GM19035 (cell line): Measurements from ENCODE around the gene SAE1.
"Not testable (repeated sequence)": the region's sequence is repeated elsewhere in the genome, so short reads cannot be mapped to it uniquely, and the experiment has no call there.

Source experiments
- ATAC-seq: cut with Tn5 transposase; IDR thresholded peaks from one replicate; pipeline ENCODE4 v1.9.1; 2021; ENCODE audit not compliant: unreplicated experiment

The SAE1 gene

GRCh38 chr19:47125669-47125938 lies 5.0 kb upstream of the SAE1 start:
- no peak for ATAC-seq

GRCh38 chr19:47129579-47129978 lies 1.1 kb upstream of the SAE1 start:
- no peak for ATAC-seq

- no peak for ATAC-seq
Observed at GRCh38 chr19:47130120-47130588, 481 bp upstream of the SAE1 start.

DNA sequence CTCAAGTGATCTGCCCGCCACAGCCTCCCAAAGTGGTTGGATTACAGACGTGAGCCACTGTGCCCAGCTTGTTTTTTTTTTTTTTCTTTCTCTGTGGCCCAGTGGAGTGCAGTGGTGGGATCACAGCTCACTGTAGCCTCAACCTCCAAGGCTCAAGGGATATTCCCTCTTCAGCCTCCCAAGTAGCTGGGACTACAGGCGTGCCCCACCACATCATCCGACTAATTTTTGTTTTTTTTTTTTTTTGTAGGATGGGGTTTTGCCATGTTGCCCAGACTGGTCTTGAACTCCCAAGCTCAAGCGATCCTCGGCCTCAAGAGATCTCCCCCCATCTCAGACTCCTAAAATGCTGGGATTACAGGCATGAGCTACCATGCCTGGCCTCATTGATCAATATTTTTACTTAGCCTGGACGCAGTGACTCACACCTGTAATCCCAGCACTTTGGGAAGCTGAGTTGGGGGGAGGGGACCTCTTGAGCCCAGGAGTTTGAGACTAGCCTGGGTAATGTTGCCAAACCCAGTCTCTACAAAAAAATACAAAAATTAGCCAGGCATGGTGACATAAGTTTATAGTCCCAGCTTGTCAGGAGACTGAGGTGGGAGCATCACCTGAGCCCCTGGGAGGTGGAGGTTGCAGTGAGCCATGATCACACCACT lies 1.7 kb downstream of the SAE1 start:
- no peak for ATAC-seq

DNA sequence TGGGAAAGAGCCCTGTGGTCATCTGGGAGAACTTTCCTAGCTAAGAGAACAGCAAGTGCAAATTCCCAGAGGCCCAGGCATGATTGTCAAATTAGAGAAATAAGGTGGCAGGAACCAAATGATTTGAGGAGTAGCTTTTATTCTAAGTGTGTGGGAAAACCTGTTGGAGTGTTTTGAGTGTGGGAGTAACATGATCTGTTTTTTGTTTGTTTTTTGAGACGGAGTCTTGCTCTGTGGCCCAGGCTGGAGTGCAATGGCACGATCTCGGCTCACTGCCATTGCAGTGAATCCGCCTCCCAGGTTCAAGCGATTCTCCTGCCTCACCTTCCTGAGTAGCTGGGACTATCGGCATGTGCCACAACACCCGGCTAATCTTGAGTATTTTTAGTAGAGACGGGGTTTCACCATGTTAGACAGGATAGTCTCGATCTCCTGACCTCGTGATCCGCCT lies 2.4 kb downstream of the SAE1 start:
- no peak for ATAC-seq

DNA sequence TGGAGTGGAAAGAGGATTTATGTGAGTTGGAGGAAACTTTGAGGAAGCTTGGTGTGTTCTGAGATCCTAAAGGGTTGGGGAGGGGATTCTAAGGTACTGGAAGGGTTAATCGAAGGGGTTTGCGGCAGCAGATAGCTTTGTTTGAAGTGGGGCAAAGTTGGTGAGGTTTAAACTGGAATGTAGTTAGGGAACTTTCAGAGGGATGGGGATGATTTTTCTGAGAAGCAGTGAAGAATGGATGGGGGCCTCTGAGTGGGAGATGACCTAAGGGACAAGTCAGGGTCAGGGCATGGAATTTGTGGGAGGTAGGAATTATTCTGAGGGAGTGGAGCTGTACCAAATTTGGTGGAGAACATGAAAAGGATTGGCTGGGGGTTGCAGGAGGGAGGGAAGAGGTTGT lies 3.9 kb downstream of the SAE1 start:
- ATAC-seq: no peak

DNA sequence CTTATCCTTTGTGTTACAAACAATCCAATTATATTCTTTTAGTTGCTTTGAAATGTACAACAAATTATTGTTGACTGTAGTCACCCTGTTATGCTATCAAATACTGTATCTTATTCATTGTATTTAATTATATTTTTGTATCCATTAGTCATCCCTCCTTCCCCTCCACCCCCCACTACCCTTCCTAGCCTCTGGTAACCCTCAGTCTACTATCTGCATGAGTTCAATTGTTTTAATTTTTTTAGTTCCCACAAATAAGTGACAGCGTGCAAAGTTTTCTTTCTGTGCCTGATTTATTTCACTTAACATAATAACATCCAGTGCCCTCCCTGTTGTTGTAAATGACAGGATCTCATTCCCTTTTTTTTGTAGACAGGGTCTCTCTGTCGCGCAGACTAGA lies 4.5 kb downstream of the SAE1 start:
- no peak for ATAC-seq

- not testable (repeated sequence) for ATAC-seq
Observed at GRCh38 chr19:47141252-47141651, 10.6 kb downstream of the SAE1 start.

GRCh38 chr19:47141695-47142094 lies 11.1 kb downstream of the SAE1 start:
- ATAC-seq: no peak

- ATAC-seq: no peak
Observed at GRCh38 chr19:47142779-47143178, 12.1 kb downstream of the SAE1 start.

DNA sequence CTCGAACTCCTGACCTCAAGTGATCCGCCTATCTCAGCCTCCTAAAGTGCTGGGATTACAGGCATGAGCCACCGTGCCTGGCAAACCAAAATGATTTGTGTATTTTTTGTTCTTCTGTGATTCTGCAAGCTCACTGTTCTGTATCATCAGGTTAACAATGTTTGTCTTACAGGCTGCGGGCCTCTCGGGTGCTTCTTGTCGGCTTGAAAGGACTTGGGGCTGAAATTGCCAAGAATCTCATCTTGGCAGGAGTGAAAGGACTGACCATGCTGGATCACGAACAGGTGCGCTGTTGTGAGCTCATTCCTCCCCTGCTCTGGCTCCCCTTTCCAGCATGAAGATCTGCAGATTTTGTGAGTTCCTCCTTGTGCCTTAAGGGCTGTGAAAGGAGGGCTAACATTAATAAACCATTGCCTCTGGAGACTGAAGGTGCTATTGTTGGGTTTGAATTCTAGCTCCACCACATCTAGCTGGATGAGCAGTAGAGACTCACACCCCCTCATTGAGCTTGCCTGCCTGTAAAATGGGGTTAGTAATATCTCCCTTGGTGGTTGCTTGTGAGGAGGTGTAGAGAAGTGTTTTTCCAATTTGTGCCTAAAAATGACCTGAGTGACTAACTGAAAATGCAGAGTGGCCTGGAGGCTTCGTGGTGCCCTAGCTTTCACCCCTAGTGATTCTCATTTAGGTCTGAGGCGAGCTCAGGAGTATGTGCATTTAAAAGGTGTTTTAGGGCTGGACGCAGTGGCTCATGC lies 12.9 kb downstream of the SAE1 start:
- no peak for ATAC-seq

- no peak for ATAC-seq
Observed at GRCh38 chr19:47144630-47145029, 14.0 kb downstream of the SAE1 start.

DNA sequence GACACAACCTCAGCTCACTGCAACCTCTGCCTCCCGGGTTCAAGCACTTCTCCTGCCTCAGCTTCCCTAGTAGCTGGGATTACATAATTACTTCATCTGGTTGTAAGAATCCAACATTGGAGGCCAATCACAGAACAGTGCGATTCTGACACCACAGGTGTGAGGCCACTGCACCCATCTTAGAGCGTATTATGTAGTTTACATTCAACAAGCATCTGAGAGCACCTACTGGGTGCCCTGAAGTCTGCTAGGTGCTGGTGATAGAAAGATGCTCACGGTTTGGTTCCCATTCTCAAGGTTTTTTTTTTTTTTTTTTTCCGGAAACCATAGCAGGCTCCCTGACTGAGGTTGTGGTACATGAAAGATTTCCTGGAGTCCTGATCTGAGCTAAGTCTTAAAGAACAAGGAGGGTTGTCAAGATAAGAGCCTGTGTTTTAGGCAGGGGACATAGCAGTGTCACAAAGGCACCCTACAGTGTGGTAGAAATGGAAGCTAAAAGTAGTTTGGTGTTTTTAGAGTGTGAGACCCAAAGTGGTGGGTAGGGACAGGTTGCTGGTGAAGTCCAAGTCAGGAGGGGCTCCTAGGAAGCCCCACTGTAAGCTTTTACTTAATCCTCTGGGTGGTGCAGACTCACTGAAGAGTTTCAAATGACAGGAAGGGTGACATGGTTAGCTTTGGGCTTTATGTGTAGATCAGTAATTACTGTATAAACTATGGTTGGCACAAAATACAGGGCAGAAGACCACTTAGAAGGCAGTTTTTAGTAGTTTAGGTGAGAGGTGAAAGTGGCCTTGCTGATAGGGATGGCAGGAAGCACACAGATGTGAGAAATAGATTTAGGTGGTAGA lies 15.2 kb downstream of the SAE1 start:
- no peak for ATAC-seq

DNA sequence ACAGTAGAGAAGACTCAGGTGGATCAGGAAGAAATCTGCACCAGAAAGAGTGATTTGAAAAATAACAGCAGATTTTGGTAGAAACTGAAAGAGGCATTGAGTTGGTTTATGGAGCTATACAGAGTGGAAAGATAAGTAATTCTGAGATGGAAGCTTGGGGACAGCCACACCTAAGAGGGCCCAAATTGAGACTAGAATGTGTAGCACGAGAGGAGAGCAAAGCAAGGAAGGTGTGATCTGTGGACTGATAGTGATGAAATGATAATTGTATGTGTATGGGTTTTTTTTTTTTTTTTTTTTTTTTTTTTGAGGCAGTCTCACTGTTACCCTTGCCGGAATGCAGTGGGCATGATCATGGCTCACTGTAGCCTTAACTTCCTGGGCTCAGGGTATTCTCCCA lies 16.3 kb downstream of the SAE1 start:
- ATAC-seq: no peak

DNA sequence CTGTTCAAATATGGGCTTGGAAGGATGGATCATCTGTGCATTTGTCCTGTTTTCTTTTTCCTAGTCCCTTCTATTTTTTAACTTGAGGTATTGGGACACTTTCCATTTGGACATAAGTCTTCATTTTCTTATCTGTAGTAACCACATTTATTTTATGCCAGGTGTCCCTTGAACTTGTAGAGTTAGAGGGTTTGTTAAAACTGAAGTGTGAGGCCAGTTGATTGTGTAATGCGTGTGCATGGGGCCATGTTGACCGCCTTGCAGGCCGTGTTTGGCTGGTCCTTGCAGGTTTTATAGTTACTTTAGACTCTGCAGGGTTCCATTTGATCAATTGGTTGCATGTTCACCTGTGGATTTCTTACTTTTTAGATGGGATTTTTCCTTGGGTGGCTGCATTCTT lies 21.0 kb downstream of the SAE1 start:
- no peak for ATAC-seq

DNA sequence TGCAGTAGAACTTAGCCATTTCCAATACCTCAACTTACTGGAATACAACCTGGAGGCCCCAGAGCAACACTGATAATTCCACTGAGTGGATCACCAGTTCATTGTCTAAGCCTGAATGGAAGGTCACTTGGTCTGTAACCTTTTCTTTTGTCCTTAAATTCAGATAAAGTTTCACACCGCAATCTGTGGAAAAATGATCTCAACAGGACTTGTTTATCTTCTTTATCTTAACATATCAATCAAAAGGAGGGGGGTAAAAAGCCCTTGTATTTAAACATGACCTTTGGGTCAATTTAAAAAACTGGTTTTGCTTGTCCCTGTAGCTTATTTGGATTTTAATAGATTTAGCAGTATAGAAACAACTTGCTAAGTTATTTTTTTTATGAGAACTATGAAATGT lies 21.6 kb downstream of the SAE1 start:
- ATAC-seq: no peak

- ATAC-seq: no peak
Observed at GRCh38 chr19:47152632-47153031, 22.0 kb downstream of the SAE1 start.

DNA sequence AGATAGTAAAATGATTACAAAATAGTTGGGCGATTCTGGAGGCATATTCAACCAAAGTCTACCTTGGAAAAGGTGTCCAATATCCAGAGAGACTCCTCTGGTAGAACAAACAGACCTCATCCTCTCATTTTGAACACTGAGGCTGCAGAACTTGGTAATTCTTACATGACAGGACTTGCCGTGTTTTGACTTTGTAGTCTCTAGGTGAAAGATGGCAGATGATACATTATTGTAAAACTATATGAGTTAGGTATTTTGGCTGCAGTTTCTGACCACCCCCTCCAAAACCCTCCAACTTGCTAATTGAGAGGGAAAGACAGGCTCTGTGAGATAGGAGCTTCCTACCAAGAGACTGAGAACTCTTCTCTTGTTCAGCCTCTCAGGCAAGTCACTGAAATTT lies 22.6 kb downstream of the SAE1 start:
- no peak for ATAC-seq

GRCh38 chr19:47155148-47155547 lies 24.5 kb downstream of the SAE1 start:
- ATAC-seq: no peak

- no peak for ATAC-seq
Observed at GRCh38 chr19:47156861-47157430, 26.3 kb downstream of the SAE1 start.

DNA sequence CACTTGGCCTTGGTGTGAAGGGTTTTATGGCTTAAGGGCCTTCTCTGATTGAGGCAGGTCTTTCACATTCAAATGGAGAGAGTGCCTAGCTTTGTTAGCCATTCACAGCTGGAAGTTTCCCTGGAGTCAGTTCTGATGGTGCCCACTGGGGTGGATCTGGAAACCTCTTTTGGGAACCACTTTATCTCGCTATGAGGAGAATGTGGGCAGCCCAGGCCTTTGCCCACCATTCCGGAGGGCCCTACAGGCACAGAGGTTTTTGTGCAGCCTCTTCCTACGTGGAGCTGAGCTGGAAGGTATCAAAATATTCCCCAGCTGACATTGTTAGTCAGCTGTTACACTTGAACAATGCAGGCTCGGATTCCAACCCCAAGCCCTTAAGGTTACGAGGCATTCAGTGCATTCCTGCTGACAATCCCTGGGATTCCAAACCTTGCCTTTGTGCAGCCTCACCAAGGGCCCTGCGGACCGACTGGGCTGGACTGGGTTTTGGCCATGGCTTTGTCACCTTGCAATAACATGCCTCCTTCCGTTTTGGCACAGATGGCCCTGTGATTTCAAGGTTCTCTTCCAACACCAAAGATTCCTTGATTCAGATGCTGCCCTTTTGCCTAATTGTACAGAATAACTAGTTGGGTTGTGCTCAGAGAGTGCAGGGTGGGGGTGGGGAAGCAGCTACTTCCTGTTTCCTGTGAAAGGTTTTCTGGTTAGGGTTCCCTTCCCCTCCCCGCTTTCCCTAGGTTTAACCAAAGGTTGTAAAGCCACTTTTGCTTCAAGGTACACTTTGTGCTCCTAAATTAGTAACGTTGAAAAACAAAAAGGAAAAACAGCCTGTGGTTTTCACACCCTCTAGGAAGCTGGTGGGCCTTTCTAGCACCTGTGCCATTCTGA lies 27.0 kb downstream of the SAE1 start:
- ATAC-seq: no peak
